Measurements from ENCODE around the gene EPB41L2.
"Not testable (repeated sequence)": the region's sequence is repeated elsewhere in the genome, so short reads cannot be mapped to it uniquely, and the experiment has no call there.

Gene EPB41L2

DNA sequence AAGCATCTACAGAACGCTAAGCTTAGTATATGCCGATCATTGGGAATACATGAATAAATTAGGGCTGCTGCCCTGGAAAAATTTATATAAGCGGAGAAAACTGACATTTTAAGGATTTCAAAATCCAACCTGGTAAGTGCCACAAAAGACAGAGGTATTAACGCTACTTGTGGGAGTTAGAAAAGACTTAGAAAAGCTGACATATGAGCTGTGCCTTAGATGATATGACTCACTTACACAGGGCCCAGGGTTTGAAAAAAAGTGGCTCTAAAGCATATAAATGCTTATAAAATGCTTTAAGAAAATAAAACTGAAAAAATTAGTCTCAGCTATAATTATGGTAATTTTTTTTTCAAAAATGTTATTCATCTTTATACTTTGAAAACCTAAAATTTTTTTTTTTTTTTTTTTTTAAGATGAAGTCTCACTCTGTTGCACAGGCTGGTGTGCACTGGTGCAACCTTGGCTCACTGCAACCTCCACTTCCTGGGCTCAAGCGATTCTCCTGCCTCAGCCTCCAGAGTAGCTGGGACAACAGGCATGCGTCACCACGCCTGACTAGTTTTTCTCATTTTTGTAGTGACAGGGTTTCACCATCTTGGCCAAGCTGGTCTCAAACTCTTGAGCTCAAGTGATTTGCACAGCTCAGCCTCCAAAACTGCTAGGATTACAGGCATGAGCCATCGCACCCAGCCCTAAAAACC is 25.7 kb downstream of the EPB41L2 start:
- no peak for DNase-seq (ENCODE audit: low read depth in 4 of 4, low spot score in 1 of 4)

DNA sequence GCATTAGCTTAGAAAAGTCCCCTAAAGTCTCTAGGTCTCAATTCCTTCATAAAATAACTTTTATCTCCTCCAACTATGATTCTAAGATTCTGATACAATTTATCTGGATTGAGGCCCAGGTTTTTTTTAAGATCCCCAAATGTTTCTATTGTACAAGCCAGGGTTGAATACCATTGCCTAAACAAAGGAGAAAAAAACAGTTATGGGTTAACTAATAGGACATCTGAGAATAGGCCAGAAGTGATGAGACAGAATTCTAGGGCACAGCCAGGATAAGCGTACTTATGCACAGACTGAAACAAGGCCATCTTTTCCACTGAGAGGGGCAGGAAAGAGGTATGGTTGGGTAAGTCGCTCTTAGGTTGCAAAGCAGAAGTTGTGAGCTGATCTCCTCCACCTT is 26.4 kb downstream of the EPB41L2 start:
- no peak for DNase-seq (ENCODE audit: low read depth in 4 of 4, low spot score in 1 of 4)

DNA sequence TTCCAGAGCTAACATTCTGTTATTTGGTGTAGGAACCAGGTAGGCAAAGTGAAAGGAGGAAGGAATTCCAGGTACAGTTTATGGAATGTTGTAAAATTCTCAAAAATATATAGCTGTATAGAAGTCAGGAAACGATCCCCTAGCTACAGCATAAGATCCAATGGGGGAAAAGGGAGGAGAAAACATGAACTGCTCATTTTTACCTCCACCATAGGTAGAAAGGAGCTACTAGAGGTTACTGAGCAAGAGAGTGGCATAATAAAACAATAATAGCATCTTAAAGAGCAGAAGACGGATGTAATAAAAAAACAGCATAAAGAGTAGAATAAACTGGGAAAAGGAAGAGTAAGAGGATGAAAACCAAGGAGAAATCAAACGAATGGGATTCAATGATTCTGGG is 26.9 kb downstream of the EPB41L2 start:
- no peak for DNase-seq (ENCODE audit: low read depth in 4 of 4, low spot score in 1 of 4)

DNA sequence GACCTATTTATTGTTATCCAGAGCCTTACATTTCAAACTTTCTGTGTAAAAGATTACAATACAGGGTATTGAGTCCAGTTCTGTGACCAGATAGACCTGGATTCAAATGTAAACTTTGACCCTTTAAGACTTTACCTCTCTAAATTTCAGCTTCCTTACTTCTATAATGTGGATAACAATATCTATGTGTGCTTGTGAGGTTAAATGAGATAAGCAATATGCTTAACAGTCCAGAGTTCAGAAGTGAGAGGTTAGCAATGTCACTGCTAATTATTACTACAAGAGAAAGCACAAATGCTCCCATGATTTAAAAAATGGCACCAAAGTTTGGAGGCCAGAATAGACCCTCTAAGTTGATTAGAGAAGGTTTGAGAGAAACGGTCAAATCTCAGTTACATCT is 27.5 kb downstream of the EPB41L2 start:
- no peak for DNase-seq (ENCODE audit: low read depth in 4 of 4, low spot score in 1 of 4)

DNA sequence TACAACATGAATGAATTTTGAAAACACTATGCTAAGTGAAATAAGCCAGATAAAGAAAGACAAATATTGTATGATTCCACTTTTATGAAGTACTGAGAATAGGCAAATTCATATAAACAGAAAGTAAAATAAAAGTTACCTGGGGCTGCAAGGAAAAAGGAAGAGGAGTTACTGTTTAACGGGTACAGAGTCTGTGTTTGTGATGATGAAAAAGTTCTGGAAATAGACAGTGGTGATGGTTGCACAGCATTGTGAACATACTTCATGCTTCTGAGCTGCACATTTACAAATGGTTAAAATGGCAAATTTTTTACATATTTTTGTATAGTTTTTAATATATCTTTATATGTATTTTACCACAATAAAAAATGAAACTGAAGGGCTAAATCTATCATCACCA is 29.4 kb downstream of the EPB41L2 start:
- DNase-seq (ENCODE audit: low read depth in 4 of 4, low spot score in 1 of 4): no peak

DNA sequence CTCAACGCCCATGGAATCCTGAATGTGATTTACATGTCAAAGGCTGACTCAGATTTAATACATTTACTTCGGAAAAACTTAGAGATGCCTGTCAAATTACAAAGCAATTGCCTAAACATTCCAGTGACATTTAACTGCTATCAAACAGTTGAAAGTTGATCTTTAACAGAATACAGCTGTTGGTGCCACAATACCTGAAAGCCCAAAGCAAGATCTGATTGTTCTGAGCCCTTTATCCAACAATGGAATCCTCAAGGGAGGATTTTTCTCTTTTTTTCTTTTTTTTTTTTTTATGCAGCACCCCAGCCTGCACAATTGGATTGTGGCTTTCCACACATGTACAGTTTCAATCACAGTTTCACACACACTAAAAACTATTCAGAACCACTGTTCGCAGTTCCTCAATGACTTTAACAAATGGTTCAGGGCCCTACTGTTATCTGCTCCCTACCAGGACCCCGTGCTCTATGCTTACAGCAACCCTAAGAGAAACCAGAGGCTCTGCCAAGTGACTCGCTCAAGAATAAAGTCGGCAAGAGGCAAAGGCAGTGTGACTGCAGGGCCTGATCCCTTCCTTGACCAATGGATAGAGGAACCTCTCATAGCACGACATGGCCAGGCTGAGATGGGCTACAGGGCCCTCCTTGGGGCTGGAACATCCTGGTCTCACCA is 33.3 kb downstream of the EPB41L2 start:
- DNase-seq (ENCODE audit: low read depth in 4 of 4, low spot score in 1 of 4): no peak

DNA sequence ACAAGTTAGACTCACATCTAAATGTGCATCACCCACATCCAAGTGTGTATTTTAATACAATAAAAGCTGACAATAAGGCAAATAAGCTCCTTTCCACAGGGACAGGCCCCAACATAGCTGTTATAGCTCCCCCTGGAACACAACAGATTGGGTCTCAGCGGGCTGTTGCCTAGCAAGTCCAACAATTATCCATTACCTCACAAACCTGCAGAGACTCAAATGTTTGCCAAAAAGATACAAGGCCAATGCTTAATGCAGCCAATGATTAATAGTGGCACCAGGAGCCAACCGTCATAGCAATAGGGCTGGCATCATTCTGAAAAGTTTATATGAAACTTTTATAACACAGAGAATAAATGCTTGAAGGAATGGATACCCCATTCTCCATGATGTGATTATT is 35.7 kb downstream of the EPB41L2 start:
- DNase-seq (ENCODE audit: low read depth in 4 of 4, low spot score in 1 of 4): no peak

DNA sequence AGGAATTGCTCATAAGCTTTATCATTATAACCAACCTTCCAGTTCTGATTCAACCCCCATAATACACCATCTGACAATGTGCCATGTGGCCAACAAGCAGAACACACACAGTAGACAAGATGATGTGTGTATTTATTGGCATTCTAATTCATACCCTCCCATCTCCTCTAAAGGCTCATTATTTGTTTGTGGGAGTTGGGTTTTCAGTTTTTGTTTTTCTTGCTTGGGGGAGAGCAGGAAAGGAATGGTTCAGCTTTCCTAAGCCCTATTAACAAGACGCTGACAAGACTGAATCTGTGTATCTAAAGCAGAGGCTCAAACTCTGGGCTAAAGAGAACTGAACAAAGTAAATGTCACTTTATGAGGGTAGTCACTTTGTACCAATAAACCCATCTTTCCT is 36.8 kb downstream of the EPB41L2 start:
- no peak for DNase-seq (ENCODE audit: low read depth in 4 of 4, low spot score in 1 of 4)

DNA sequence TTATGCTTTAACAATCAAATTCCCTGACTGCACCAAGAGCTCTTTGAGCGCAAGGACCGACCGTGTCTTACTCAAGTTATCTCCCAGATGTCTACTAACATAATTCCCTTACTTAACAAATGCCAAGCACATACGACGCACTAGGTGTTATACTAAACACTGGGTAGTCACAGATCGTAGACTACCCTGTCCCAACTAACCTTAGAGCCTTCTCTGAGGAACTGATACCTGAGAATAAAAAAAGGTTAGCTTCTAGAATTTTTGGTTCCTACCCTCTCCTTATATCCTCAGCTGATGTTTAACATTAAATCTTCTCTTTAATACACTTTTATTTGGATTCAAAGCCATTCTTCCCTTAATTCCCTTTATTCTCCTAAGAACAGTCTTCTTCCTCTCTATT is 38.5 kb downstream of the EPB41L2 start:
- no peak for DNase-seq (ENCODE audit: low read depth in 4 of 4, low spot score in 1 of 4)

DNA sequence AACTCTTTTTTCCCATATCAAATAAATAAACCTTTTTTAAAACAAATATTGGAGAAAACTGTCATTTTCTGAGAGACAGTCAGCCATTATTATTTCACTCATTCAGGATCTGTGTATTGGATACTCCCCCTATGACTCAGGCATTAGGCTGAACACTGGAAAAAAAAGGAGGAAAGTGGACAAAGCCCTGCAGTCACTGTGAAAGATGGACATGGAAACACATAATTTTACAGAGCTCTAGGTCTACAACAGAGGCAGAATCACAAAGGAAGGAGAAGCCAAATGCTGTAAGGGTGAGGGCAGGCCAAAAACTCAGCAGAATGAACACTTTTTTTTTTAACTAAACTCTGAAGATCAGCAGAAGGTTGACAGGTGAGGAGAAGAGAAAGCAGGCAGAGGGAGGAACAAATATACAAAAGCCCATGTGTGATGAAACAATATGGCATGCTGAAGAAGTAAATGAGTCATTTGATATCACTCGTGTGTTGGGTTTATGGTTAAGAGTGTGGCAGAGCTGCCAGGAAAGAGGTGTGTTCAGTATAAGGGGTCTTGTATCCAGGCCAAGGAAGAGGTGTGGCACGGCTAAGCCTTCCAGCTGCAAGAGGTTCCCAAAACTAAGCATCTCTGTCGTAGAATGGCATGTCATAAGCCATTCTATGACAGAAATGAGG is 39.1 kb downstream of the EPB41L2 start:
- no peak for DNase-seq (ENCODE audit: low read depth in 4 of 4, low spot score in 1 of 4)

DNA sequence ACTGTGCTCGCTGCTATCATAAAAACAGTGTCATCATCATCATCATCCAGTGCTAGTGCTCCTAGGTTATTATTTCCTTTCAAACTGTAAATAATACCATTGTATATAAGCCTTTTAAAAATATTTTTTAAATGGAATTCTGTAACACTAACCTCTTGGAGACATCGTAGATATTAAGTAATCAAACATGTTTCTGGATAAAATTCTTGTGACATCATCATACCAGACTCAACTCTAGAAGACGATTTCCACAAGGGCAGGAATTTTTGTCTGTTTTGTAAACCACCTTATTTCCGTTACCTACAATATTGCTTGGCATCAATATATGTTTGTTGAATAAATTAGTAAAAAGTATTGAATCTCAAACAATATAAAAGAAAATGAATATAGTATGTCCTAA is 40.4 kb downstream of the EPB41L2 start:
- no peak for DNase-seq (ENCODE audit: low read depth in 4 of 4, low spot score in 1 of 4)

DNA sequence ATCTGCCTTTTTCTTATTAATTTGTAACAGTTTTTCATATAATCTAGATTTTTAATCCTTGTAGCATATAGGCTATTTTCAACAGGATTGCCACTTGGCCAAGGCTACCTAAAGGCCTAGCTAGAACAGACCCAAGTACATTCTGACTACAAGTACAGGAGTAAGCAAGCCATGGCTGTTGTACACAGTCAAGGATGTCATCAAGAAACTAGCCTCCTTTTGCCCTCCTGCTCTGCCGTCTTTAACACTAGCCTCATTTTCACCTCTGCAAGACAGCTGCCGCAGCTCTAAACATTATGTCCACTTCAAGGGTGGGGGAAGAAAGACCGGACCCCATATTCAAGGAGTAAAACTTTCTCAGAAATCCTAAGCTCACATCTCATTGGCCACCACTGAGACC is 45.1 kb downstream of the EPB41L2 start:
- no peak for DNase-seq (ENCODE audit: low read depth in 4 of 4, low spot score in 1 of 4)

DNA sequence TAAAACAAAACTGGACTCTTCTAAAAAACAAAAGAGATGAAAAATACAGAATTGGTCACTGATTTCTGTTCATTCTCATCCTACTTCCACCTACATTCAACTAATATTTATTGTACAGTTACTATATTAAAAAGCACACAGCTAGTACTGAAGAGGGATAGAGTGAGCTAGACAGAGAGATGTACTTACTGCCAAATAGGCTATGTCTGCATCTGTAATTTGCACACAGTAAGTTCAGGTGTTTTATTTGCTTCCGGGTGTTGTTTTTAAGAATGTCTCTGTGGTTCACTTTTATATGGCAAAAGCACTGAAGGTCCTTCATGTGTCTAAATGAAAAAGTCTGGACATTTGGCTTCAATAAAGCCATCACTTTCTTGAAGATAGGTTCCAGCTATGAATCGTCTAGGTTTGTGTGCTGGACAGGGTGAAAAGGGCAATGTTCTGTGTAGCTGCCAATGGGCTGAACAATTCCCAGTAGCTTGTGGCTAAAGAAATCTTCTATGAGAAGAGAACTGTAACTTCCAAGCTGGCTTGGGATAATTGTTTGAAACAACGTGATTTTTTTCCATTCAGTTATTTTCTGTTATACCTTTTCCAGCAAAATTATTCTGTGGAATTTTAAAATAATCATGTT is 47.3 kb downstream of the EPB41L2 start:
- no peak for DNase-seq (ENCODE audit: low read depth in 4 of 4, low spot score in 1 of 4)

DNA sequence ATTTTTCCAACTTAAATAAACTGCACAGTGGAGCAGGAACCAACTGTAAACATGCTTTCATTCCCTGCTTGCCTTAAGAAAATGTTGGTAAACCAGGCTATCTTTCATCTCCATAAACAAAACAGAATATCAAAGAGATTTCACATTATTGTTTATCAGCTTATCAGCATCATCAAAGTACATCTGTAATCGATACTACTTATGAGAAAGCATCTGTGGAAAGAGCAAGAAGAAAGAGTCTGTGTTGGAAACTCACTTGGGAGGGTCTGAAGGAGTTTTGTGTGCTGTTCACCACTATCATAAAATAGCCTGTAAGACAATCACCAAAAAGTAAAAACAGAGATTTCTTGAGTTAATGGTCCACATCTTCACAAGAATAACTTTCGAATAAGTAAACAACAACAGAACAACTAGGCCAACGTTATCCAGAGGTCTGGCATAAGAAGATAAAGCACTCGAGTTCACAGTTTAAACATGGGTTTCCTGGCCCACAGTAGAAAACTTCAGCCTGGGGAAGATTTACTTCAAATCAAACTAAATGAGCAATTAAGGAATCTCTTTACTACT is 47.9 kb downstream of the EPB41L2 start:
- no peak for DNase-seq (ENCODE audit: low read depth in 4 of 4, low spot score in 1 of 4)

DNA sequence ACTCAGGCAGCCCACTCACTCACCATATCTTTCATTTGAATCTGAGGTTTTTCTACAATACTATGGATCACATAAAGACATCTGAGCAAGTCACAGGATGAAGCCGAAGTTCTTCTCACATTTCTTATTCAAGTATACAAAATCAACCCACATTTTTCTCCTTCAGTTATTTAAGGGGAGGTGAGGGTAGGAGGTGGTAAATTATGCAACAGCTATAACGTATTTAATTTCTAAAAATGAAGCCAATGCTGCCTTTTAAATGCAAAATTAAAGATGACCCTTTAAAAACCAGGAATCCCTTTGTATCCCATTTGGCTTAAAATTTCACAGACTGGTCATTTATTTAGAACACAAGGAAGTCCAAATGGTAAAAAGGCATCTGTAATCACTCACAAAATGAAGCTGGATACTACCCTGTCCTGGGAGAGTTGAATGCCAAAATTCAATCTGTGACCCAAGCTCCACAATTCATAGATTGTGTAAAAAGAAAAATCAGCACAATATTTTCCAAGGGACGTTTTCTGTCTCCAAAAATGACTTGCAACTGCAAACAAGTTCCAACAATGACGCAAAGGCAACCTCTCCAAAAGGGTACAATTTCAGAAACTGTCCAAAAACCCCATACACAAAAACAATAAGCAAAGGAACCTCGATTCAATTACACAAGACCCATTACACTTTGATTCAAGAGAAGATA is 48.8 kb downstream of the EPB41L2 start:
- DNase-seq (ENCODE audit: low read depth in 4 of 4, low spot score in 1 of 4): no peak

DNA sequence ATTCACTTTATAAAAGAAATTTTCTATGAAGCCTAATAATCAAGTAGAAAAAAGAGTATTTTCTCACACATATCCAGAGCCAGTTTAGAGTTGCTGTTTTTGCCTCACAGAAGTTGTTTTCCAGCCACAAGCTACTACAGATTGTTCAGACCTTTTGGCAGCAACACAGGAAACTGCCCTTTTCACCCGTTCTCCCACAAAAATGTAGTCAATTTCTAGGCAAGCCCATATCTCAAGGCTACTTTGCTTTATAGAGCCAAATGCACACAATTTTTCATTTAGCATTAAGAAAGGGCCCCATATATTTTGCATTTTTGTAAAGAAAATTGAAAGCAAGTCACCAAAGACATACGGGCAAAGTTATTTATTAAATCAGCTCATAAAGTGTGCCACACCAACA is 49.5 kb downstream of the EPB41L2 start:
- DNase-seq (ENCODE audit: low read depth in 4 of 4, low spot score in 1 of 4): no peak

DNA sequence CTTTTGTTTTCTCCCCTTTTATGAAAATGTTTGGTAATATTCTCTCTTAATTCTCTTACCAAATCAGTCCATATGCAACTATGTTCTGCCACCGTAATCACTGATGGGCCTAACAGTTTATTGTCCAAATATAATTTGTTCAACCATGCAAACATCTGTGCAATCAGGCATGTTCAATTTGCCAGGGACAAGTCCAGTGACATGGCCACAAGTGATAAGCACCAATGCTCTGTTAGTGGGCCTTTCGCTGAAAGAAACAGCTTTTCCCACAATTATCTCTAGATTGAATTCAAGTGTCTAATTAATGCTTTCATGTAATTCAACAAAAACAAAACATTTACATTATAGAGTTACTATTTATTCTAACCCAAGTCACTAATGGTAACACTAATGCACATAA is 53.3 kb downstream of the EPB41L2 start:
- DNase-seq (ENCODE audit: low read depth in 4 of 4, low spot score in 1 of 4): no peak

DNA sequence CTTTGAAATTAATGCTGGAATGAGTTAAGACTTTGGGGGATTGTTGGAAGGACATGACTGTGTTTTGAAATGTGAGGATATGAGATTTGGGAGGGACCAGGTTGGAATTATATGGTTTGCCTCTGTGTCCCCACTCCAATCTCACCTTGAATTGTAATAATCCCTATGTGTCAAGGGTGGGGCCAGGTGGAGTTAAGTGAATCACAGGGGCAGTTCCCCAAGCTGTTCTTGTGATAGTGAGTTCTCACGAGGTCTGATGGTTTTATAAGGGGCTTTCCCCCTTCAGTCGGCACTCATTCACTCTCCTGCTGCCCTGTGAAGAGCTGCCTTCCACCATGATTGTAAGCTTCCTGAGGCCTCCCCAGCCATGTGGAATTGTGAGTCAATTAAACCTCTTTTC is 54.1 kb downstream of the EPB41L2 start:
- DNase-seq (ENCODE audit: low read depth in 4 of 4, low spot score in 1 of 4): not testable (repeated sequence)

DNA sequence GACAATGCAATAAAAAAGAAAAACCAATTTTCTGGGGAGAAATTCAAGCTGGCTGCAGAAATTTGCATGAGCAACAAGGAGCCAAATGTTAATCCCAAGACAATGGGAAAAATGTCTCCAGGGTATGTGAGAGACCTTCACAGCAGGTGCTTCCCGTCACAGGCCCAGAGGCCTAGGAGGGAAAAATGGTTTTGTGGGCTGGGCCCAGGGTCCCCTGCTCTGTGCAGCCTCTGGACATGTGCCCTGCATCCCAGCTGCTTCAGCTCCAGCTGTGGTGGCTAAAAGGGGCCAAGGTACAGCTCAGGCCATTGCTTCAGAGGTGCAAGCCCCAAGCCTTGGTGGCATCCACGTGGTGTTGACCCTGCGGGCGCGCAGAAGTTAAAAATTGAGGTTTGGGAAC is 55.1 kb downstream of the EPB41L2 start:
- not testable (repeated sequence) for DNase-seq (ENCODE audit: low read depth in 4 of 4, low spot score in 1 of 4)

DNA sequence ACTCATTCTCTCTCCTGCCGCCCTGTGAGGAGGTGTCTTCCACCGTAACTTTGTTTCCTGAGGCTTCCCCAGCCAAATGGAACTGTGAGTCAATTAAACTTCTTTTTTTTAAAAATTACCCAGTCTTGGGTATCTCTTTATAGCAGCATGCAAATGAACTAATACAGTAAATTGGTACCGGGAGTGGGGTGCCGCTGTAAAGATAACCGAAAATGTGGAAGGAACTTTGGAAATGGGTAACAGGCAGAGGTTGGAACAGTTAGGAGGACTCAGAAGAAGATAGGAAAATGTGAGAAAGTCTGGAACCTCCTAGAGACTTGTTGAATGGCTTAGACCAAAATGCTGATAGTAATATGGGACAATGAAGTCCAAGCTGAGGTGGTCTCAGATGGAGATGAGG is 55.8 kb downstream of the EPB41L2 start:
- DNase-seq (ENCODE audit: low read depth in 4 of 4, low spot score in 1 of 4): no peak

DNA sequence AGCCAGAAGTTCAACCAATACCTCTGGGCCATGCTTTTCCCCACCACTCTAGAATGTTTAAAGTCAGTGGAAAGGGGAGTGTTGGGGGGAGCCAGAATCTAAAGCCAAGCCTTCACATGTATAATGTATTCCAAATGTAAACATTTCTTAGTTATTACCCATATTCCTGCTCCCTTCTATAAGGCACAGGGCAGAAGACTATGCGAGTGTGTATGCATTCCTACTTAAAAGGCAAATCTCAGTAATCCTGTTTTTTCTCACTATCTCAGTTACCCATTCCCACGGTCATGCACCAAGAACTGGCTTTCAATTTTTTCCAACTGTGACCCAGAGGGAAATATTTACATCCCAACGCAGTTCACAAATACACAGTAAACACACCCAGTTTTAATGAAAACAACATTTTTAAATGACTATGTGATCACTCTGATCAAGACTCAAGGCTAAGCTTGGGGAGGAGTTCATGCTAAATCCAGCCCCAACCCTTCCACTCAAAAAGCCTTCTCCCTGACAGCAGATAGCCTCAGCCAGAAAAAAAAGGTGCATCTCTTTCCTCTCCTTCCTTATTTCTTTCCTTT is 57.5 kb downstream of the EPB41L2 start:
- no peak for DNase-seq (ENCODE audit: low read depth in 4 of 4, low spot score in 1 of 4)
